ENCODE data around the gene ROPN1. TPM values are rescaled to one million over a fixed set of nuclear protein-coding genes. Genes with fewer than 3 reads are reported as not detected.

Gene ROPN1
- total and polyA plus RNA-seq, 2 of the 4 experiments (the other 2 are of a cell fraction), result 0.03 to 0.18 TPM

GRCh38 chr3:123936400-123936799 lies 55.5 kb downstream of the ROPN1 start:
- H4K20me1 ChIP-seq (ENCODE audit: insufficient read depth, low read length), result no peaks in the 10 kb centered on the region
- TF ChIP-seq MAFK (IDR thresholded peaks at IDR 0.05; ENCODE audit: low read depth, low read length) (no peak), CHD1 (IDR thresholded peaks at IDR 0.05; ENCODE audit: low read depth, low read length) (no peak), BHLHE40 (IDR thresholded peaks at IDR 0.05; ENCODE audit: low read depth, low read length) (no peak), RCOR1 (IDR thresholded peaks at IDR 0.05; ENCODE audit: insufficient replicate concordance, low read length) (no peak), FOS (IDR thresholded peaks at IDR 0.05; ENCODE audit: low read depth, low read length) (no peak), ELK1 (IDR thresholded peaks at IDR 0.05; ENCODE audit: borderline replicate concordance, low read depth, low read length) (no peak), MXI1 (IDR thresholded peaks at IDR 0.05; ENCODE audit: borderline replicate concordance, low read depth, low read length) (no peak)
- H3K4me3 ChIP-seq (ENCODE audit: insufficient read depth, low read depth, low read length), result no peak overlapping the region
- no peak overlapping the region for H4K91ac ChIP-seq (ENCODE audit: insufficient read depth, low read depth, low read length)
- in situ Hi-C loops (cut with MboI; ENCODE audit: low sequenced_read_pairs), result no loop called here
- no peak overlapping the region for H2BK15ac ChIP-seq (ENCODE audit: low read depth, low read length)
- H3K9me3 ChIP-seq (ENCODE audit: control insufficient read depth, insufficient read depth, low read length), result no peaks in the 10 kb centered on the region
- no peak for DNase-seq
- H2AK9ac ChIP-seq (replicated peaks; ENCODE audit: low read depth, low read length, poor library complexity), result no peak overlapping the region
- no peak overlapping the region; the same call in 1 of the 2 replicates for H2AK5ac ChIP-seq (ENCODE audit: low read depth, low read length)
- H3K9me1 ChIP-seq (ENCODE audit: insufficient read depth, low read length), result no peaks in the 10 kb centered on the region
- no peak overlapping the region for H2BK120ac ChIP-seq (ENCODE audit: low read depth, low read length)
- ATAC-seq (ENCODE audit: low read depth), result no peak
- BruUV-seq (replicated peaks), result no TSS peak
- H2BK20ac ChIP-seq (ENCODE audit: low read depth, low read length), result no peak overlapping the region
- H3K27ac ChIP-seq (ENCODE audit: insufficient read depth, low read length), result no peak overlapping the region
- dilution Hi-C loops (cut with HindIII; ENCODE audit: low sequenced_read_pairs, unreplicated experiment), result no loop called here
- no peaks in the 10 kb centered on the region for H3K27me3 ChIP-seq (ENCODE audit: control insufficient read depth, insufficient read depth, low read length)
- no peak overlapping the region for H3K56ac ChIP-seq (ENCODE audit: extremely low read depth, insufficient read depth, low read length)
- ChIA-PET POLR2A (ENCODE audit: unreplicated experiment) (no interaction called here), CTCF (no interaction called here)
- peaks cover 11% of the 10 kb centered on the region for H3K36me3 ChIP-seq (ENCODE audit: control insufficient read depth, insufficient read depth, low read length)
- H3K4me2 ChIP-seq (ENCODE audit: low read depth, low read length), result no peak overlapping the region
- no peak overlapping the region for H3K14ac ChIP-seq (replicated peaks; ENCODE audit: low read depth, low read length)
- no peak overlapping the region for H3K4ac ChIP-seq (ENCODE audit: low read depth, low read length)
- no peak overlapping the region for H2AFZ ChIP-seq (replicated peaks; ENCODE audit: low read length, poor library complexity)
- H2BK5ac ChIP-seq (ENCODE audit: low read depth, low read length, poor library complexity, severe bottlenecking), result peak overlapping the region; percentile 26
- peaks cover 11% of the 10 kb centered on the region in 2 experiments; a peak in 2 of 4 replicates for H3K79me1 ChIP-seq (ENCODE audit: low read depth in 1 of 2, low read length in 2 of 2)
- peaks cover 2% of the 10 kb centered on the region; the same call in 1 of the 2 replicates for H3K4me1 ChIP-seq (ENCODE audit: control insufficient read depth, insufficient read depth, low read length)
- H4K5ac ChIP-seq (ENCODE audit: low read depth, low read length), result no peak overlapping the region
- WGBS, 2 experiments (ENCODE audit: extremely low coverage in 2 of 2, insufficient read length in 1 of 2), result no CpG with 5 or more reads among the region's 2 CpGs
- no peak overlapping the region for H3K23ac ChIP-seq (ENCODE audit: low read depth, low read length)
- no peak overlapping the region; a peak in 1 of 4 replicates for H4K8ac ChIP-seq (ENCODE audit: low read depth in 2 of 2, low read length in 2 of 2)
- H3K9ac ChIP-seq (ENCODE audit: low read depth, low read length), result no peak overlapping the region
- H3K18ac ChIP-seq (ENCODE audit: low read depth, low read length), result no peak overlapping the region; the same call in 1 of the 2 replicates
- intact Hi-C loops (cut with micrococcal nuclease), result no loop called here

Measured in IMR-90 (cell line).